Smooth muscle cell (in vitro differentiated cells): ENCODE results near the gene LRRC8D. TPM values are rescaled to one million over a fixed set of nuclear protein-coding genes. Genes with fewer than 3 reads are reported as not detected.

ENCODE experiments used
- DNase-seq: peaks from one replicate; lab custom pipeline; 2025; ENCODE audit not compliant: unreplicated experiment; lab: John Stamatoyannopoulos, UW
- H2AFZ ChIP-seq: fragments of 200-600 bp; sonication (generic); 2 replicates; pipeline ENCODE4 v1.6.0; 2016; ENCODE audit warnings: antibody characterized with exemption, low read depth, mild to moderate bottlenecking
- H3F3A ChIP-seq: fragments of 200-600 bp; sonication (generic); 2 replicates; pipeline ENCODE4 v1.6.0; 2017; ENCODE audit warnings: antibody characterized with exemption, low read depth
- H3K27ac ChIP-seq: fragments of 200-600 bp; sonication (generic); 2 replicates; pipeline ENCODE4 v1.5.1; 2016; ENCODE audit warnings: low read depth, mild to moderate bottlenecking
- H3K27me3 ChIP-seq: fragments of 200-600 bp; sonication (generic); 2 replicates; pipeline ENCODE4 v1.6.1; 2016; ENCODE audit warnings: low read depth, mild to moderate bottlenecking
- H3K36me3 ChIP-seq: fragments of 200-600 bp; sonication (generic); 2 replicates; pipeline ENCODE4 v1.5.1; 2016; ENCODE audit warnings: low read depth
- H3K4me1 ChIP-seq: fragments of 200-600 bp; sonication (generic); 2 replicates; pipeline ENCODE4 v1.5.1; 2016; ENCODE audit warnings: low read depth
- H3K4me2 ChIP-seq: fragments of 200-600 bp; sonication (generic); 2 replicates; pipeline ENCODE4 v1.6.0; 2016; ENCODE audit warnings: mild to moderate bottlenecking
- H3K4me3 ChIP-seq: fragments of 200-600 bp; sonication (generic); 2 replicates; pipeline ENCODE4 v1.5.1; 2016; ENCODE audit warnings: mild to moderate bottlenecking
- H3K79me2 ChIP-seq: fragments of 200-600 bp; sonication (generic); 2 replicates; pipeline ENCODE4 v1.6.0; 2016; ENCODE audit warnings: low read depth, mild to moderate bottlenecking
- H3K9ac ChIP-seq: fragments of 200-600 bp; sonication (generic); 2 replicates; pipeline ENCODE4 v1.6.0; 2016; ENCODE audit warnings: low read depth
- H3K9me3 ChIP-seq: fragments of 200-600 bp; sonication (generic); replicated peaks from 2 replicates; pipeline ENCODE4 v1.5.1; 2016; ENCODE audit warnings: low read depth
- H4K20me1 ChIP-seq: fragments of 200-600 bp; sonication (generic); 2 replicates; pipeline ENCODE4 v1.6.0; 2016; ENCODE audit warnings: low read depth
- WGBS: methylation state at CpG from one replicate; pipeline ENCODE4 v1.1.7; 2016; ENCODE audit warnings: low lambda C conversion rate; 5-methylcytosine and 5-hydroxymethylcytosine counted together
- polyA plus RNA-seq: library from polyadenylated mRNA; unstranded; fragments of >200 nt; fragmentation: Nextera tagmentation; extraction: Ambion mirVana; gene quantifications from 2 replicates; pipeline ENCODE4 v1.2.1, GENCODE V29; 2016
- total RNA-seq: library from RNA; depleted of rRNA; stranded (reverse); fragments of >200 nt; gene quantifications from 2 replicates; pipeline ENCODE4 v1.2.3, GENCODE V29; 2014
- TF ChIP-seq, protein P1 (sequence below): fragments of 200-600 bp; sonication (generic); IDR thresholded peaks from 2 replicates; pipeline ENCODE4 v1.5.1; 2017; ENCODE audit warnings: borderline replicate concordance, mild to moderate bottlenecking, antibody characterized with exemption; ENCODE audit not compliant: insufficient read depth, poor library complexity, severe bottlenecking

Gene LRRC8D
- total and polyA plus RNA-seq, 2 experiments from 2014 or later, result 5.2 to 25.1 TPM

- Histone ChIP-seq H2AFZ (no peak overlapping the region), H3K4me1 (no peaks in the 10 kb centered on the region), H3F3A (no peaks in the 10 kb centered on the region), H3K79me2 (peaks cover 17% of the 10 kb centered on the region), H3K27ac (peak overlapping the region; percentile 31), H3K9ac (peak overlapping the region; percentile 36), H3K36me3 (no peaks in the 10 kb centered on the region), H3K4me2 (no peak overlapping the region), H3K4me3 (no peak overlapping the region), H4K20me1 (no peaks in the 10 kb centered on the region), H3K9me3 (no peaks in the 10 kb centered on the region), H3K27me3 (no peaks in the 10 kb centered on the region)
- no peak for DNase-seq
- TF ChIP-seq, protein P1, sequence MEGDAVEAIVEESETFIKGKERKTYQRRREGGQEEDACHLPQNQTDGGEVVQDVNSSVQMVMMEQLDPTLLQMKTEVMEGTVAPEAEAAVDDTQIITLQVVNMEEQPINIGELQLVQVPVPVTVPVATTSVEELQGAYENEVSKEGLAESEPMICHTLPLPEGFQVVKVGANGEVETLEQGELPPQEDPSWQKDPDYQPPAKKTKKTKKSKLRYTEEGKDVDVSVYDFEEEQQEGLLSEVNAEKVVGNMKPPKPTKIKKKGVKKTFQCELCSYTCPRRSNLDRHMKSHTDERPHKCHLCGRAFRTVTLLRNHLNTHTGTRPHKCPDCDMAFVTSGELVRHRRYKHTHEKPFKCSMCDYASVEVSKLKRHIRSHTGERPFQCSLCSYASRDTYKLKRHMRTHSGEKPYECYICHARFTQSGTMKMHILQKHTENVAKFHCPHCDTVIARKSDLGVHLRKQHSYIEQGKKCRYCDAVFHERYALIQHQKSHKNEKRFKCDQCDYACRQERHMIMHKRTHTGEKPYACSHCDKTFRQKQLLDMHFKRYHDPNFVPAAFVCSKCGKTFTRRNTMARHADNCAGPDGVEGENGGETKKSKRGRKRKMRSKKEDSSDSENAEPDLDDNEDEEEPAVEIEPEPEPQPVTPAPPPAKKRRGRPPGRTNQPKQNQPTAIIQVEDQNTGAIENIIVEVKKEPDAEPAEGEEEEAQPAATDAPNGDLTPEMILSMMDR, result no peak
- 45% methylated on average over 3 of the region's 3 CpGs for WGBS
These were observed 52.9 kb downstream of the LRRC8D start for GRCh38 chr1:89873770-89874169.

DNA sequence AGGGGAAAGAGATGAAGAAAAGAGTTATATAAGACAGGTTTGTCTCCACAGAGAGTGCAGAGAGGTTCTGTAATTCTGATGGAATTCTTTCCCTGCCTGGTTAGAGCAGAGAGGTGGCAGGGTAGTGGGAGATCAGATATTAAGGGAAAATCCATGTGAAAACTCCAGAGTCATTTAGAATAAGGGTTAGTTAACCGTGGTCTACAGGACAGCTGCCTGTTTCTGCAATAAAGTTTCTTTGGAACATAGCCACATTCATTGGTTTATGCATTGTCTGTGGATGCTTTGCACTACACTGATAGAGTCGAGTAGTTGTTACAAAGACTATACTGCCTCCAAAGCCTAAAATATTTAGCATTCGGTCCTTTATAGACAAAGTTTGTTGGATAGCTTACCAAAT, 55.6 kb downstream of the LRRC8D start:
- no peak overlapping the region for H3K9ac ChIP-seq
- H3K9me3 ChIP-seq, result no peaks in the 10 kb centered on the region
- DNase-seq, result no peak
- no peaks in the 10 kb centered on the region for H3K4me1 ChIP-seq
- TF ChIP-seq, protein P1, result no peak
- H3K79me2 ChIP-seq, result peaks cover 17% of the 10 kb centered on the region
- no peaks in the 10 kb centered on the region for H4K20me1 ChIP-seq
- H3K4me2 ChIP-seq, result no peak overlapping the region
- 89% methylated on average over 3 of the region's 3 CpGs for WGBS
- H3K27ac ChIP-seq, result no peak overlapping the region
- no peaks in the 10 kb centered on the region for H3F3A ChIP-seq
- no peaks in the 10 kb centered on the region for H3K36me3 ChIP-seq
- no peak overlapping the region for H3K4me3 ChIP-seq
- no peaks in the 10 kb centered on the region for H3K27me3 ChIP-seq
- no peak overlapping the region for H2AFZ ChIP-seq

DNA sequence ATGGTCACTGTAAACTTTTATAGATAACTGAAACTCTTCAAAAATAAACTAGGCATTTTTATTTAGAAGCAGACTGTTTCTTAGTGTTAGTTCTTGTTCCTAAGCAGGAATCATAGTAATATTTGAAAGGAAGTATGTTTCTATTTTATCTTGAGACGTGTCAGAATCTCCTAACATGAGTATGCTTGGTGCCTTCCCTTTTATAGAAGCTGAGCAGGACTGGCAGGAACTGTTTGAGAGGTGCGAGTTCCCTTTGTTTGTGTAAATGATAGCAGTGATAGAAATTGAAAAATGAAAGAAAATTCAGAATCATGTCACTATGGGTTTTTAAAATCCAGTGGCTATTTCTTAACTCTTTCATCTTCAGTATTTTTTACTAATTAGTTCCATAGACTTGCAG, 56.9 kb downstream of the LRRC8D start:
- DNase-seq, result no peak
- Histone ChIP-seq H2AFZ (no peak overlapping the region), H3K79me2 (peaks cover 11% of the 10 kb centered on the region), H3F3A (no peaks in the 10 kb centered on the region), H3K4me1 (no peaks in the 10 kb centered on the region), H3K9ac (no peak overlapping the region), H3K27me3 (no peaks in the 10 kb centered on the region), H4K20me1 (no peaks in the 10 kb centered on the region), H3K9me3 (no peaks in the 10 kb centered on the region), H3K4me3 (no peak overlapping the region), H3K36me3 (no peaks in the 10 kb centered on the region), H3K4me2 (no peak overlapping the region), H3K27ac (no peak overlapping the region)
- TF ChIP-seq, protein P1, result no peak
- 81% methylated on average over 2 of the region's 2 CpGs for WGBS

DNA sequence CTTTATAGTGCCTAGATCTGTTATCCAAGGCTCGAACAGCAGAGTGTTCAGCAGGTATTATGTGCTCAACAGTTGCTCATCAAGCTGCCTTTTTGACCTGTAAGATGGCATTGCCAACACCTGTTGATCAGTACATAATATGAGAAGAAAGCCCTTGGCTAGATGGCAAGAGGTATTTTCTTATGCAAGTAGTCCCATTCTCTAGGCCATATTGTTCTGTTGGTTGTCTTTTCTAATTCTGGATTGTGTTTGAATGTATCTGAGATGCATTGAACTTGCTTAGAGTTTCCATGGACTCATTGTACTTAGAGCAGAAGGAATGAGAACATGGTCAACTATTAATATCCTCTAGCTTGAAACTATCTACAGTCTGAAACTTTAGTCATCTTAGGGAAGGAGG, 57.4 kb downstream of the LRRC8D start:
- 100% methylated on average over 1 of the region's 1 CpG for WGBS
- Histone ChIP-seq H3K4me3 (no peak overlapping the region), H3F3A (no peaks in the 10 kb centered on the region), H3K4me1 (no peaks in the 10 kb centered on the region), H3K4me2 (no peak overlapping the region), H4K20me1 (no peaks in the 10 kb centered on the region), H3K9me3 (no peaks in the 10 kb centered on the region), H3K27me3 (no peaks in the 10 kb centered on the region), H3K27ac (no peak overlapping the region), H3K9ac (no peak overlapping the region), H3K36me3 (no peaks in the 10 kb centered on the region), H2AFZ (no peak overlapping the region), H3K79me2 (peaks cover 9% of the 10 kb centered on the region)
- TF ChIP-seq, protein P1, result no peak
- DNase-seq, result no peak
